Stomach (tissue), 9 donors: ENCODE results near the gene ZNF175. TPM values are rescaled to one million over a fixed set of nuclear protein-coding genes. Genes with fewer than 3 reads are reported as not detected.

Experiments used
- DNase-seq, 2 donors: peaks; one replicate each; pipeline versions ENCODE4 v3.0.0 to v3.0.0-alpha.2; 2013 to 2019
- H3K27ac ChIP-seq, 5 donors: fragments of 200-600 bp in 4 of 5; sonication (generic) in 4 of 5; one replicate each; pipeline ENCODE4 v1.5.1; 2013 to 2019; ENCODE audit warnings: mild to moderate bottlenecking in 1 of 5, moderate library complexity in 1 of 5
- H3K27me3 ChIP-seq, 3 donors: fragments of 200-600 bp; sonication (generic); one replicate each; pipeline ENCODE4 v1.5.1; 2017 to 2019; ENCODE audit warnings: mixed run types in 1 of 3
- H3K36me3 ChIP-seq, 4 donors: fragments of 200-600 bp; sonication (generic); 1 replicate in 3 of 4; 2 replicates in 1 of 4; pipeline ENCODE4 v1.5.1; 2016 to 2019
- H3K4me1 ChIP-seq, 4 donors: fragments of 200-600 bp; sonication (generic); one replicate each; pipeline ENCODE4 v1.5.1; 2016 to 2019
- H3K4me3 ChIP-seq, 4 donors: fragments of 200-600 bp; sonication (generic) in 3 of 4; one replicate each; pipeline ENCODE4 v1.5.1; 2016 to 2019; ENCODE audit warnings: mild to moderate bottlenecking in 1 of 4
- H3K9me3 ChIP-seq, 4 donors: fragments of 200-600 bp; sonication (generic); one replicate each; pipeline ENCODE4 v1.5.1; 2016 to 2019
- CTCF ChIP-seq, 7 experiments: fragments of 450-650 bp in 4 of 7; fragments of 200-600 bp in 3 of 7; sonication (generic) in 3 of 7; IDR thresholded peaks; one replicate each; pipeline ENCODE4 v1.5.1; 2016 to 2019; ENCODE audit warnings: antibody characterized with exemption in 7 of 7, control low read depth in 2 of 7, mild to moderate bottlenecking in 1 of 7
- EP300 ChIP-seq: sonication (generic); formaldehyde crosslinking; IDR thresholded peaks from one replicate; pipeline ENCODE4 v1.6.1; 2017; ENCODE audit warnings: antibody characterized with exemption
- POLR2A ChIP-seq, 4 donors: fragments of 450-650 bp; IDR thresholded peaks; one replicate each; pipeline ENCODE4 v1.6.1; 2016; ENCODE audit warnings: antibody characterized with exemption in 4 of 4, control low read depth in 2 of 4, mild to moderate bottlenecking in 1 of 4, moderate library complexity in 1 of 4
- POLR2AphosphoS5 ChIP-seq, 3 donors: sonication (generic); formaldehyde crosslinking; IDR thresholded peaks; one replicate each; pipeline ENCODE4 v1.6.1; 2016; ENCODE audit warnings: antibody characterized with exemption in 3 of 3
- WGBS, 5 donors: extraction: QIAGEN DNeasy Blood & Tissue Kit in 3 of 5; methylation state at CpG; one replicate each; pipeline versions ENCODE4 v1.1.5 to v1.1.7; 2013 to 2018; 5-methylcytosine and 5-hydroxymethylcytosine counted together
- intact Hi-C: fragments of 100-400 bp; cut with DNase I; formaldehyde crosslinking; loops from one replicate; pipeline ENCODE4 v1.15.1; 2023; ENCODE audit warnings: low total_unique reads
- polyA plus RNA-seq, 3 donors: library from polyadenylated mRNA; stranded (reverse); fragments of 200-250 nt; gene quantifications; one replicate each; pipeline ENCODE4 v1.2.3, GENCODE V29; 2013
- total RNA-seq, 5 donors: library from RNA; depleted of rRNA; stranded (reverse); fragments of >200 nt; gene quantifications; one replicate each; pipeline versions ENCODE4 v1.1.0 to v1.2.3, GENCODE V29; 2014 to 2016
- donor health status: healthy with polysubstance abuse.
- donor health status: Bipolar disorder and iron deficiency.
- donor health status: healthy.

Gene ZNF175
- total and polyA plus RNA-seq, 8 donors, result 1.2 to 12.9 (median 3.9) TPM

DNA sequence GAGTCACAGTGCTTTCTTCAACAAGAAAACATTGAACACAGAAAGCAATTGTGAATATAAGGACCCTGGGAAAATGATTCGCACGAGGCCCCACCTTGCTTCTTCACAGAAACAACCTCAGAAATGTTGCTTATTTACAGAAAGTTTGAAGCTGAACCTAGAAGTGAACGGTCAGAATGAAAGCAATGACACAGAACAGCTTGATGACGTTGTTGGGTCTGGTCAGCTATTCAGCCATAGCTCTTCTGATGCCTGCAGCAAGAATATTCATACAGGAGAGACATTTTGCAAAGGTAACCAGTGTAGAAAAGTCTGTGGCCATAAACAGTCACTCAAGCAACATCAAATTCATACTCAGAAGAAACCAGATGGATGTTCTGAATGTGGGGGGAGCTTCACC, 15.7 kb downstream of the ZNF175 start:
- no peak overlapping the region for H3K4me3 ChIP-seq
- DNase-seq, result no peak
- H3K36me3 ChIP-seq, result peaks cover 27 to 66% (median 61%) of the 10 kb centered on the region in 4 donors
- no peaks in the 10 kb centered on the region for H3K4me1 ChIP-seq
- no peak overlapping the region for H3K27ac ChIP-seq
- WGBS, 5 donors, result 86 to 97% (median 94%) methylated on average over 4 of the region's 4 CpGs
- H3K9me3 ChIP-seq, result peaks cover 10 to 46% (median 26%) of the 10 kb centered on the region in 4 donors
- intact Hi-C loops, result no loop called here
- TF ChIP-seq EP300 (no peak), POLR2AphosphoS5 (IDR thresholded peaks at IDR 0.05) (no peak), POLR2A (IDR thresholded peaks at IDR 0.05) (no peak), CTCF (IDR thresholded peaks at IDR 0.05) (no peak)
- H3K27me3 ChIP-seq, result no peaks in the 10 kb centered on the region

DNA sequence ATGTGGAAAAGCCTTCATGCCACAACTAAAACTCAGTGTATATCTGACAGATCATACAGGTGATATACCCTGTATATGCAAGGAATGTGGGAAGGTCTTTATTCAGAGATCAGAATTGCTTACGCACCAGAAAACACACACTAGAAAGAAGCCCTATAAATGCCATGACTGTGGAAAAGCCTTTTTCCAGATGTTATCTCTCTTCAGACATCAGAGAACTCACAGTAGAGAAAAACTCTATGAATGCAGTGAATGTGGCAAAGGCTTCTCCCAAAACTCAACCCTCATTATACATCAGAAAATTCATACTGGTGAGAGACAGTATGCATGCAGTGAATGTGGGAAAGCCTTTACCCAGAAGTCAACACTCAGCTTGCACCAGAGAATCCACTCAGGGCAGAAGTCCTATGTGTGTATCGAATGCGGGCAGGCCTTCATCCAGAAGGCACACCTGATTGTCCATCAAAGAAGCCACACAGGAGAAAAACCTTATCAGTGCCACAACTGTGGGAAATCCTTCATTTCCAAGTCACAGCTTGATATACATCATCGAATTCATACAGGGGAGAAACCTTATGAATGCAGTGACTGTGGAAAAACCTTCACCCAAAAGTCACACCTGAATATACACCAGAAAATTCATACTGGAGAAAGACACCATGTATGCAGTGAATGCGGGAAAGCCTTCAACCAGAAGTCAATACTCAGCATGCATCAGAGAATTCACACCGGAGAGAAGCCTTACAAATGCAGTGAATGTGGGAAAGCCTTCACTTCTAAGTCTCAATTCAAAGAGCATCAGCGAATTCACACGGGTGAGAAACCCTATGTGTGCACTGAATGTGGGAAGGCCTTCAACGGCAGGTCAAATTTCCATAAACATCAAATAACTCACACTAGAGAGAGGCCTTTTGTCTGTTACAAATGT, 16.4 kb downstream of the ZNF175 start:
- TF ChIP-seq CTCF (IDR thresholded peaks at IDR 0.05) (no peak), EP300 (no peak), POLR2A (IDR thresholded peaks at IDR 0.05) (no peak), POLR2AphosphoS5 (IDR thresholded peaks at IDR 0.05) (no peak)
- H3K4me1 ChIP-seq, result no peaks in the 10 kb centered on the region
- DNase-seq, result no peak
- H3K27me3 ChIP-seq, result no peaks in the 10 kb centered on the region
- no peak overlapping the region for H3K4me3 ChIP-seq
- WGBS, 5 donors, result 97 to 98% (median 97%) methylated on average over 9 of the region's 9 CpGs
- intact Hi-C loops, result no loop called here
- H3K9me3 ChIP-seq, result peaks cover 10 to 46% (median 26%) of the 10 kb centered on the region in 4 donors
- peaks cover 21 to 59% (median 53%) of the 10 kb centered on the region in 4 donors for H3K36me3 ChIP-seq
- no peak overlapping the region for H3K27ac ChIP-seq

DNA sequence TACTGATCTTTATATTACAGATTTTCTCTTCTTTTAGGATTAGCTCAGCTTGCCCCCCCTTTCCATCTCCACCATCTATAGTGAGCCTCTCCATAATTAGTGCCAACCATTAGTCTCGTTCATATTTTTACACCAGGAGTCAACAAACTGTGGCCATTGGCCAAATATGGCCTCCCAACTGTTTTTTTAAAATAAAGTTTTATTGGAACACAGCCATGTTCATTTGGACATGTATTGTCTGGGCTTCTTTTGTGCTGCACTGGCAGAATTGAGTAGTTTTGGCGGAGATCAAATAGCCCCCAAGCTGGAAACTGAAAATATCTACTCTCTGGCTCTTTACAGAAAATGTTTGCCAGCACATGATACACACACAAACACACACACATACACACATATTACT, 18.4 kb downstream of the ZNF175 start:
- intact Hi-C loops, result no loop called here
- peaks cover 11 to 16% (median 13%) of the 10 kb centered on the region in 4 donors for H3K4me1 ChIP-seq
- H3K27me3 ChIP-seq, result no peaks in the 10 kb centered on the region
- H3K4me3 ChIP-seq, result no peak overlapping the region
- TF ChIP-seq POLR2AphosphoS5 (IDR thresholded peaks at IDR 0.05), result no peak
- no peak for TF ChIP-seq EP300
- no peak for TF ChIP-seq CTCF (IDR thresholded peaks at IDR 0.05)
- TF ChIP-seq POLR2A (IDR thresholded peaks at IDR 0.05), result no peak
- H3K9me3 ChIP-seq, result peaks cover 10 to 41% (median 26%) of the 10 kb centered on the region in 4 donors
- H3K36me3 ChIP-seq, result peaks cover 13 to 39% (median 34%) of the 10 kb centered on the region in 4 donors
- DNase-seq, result no peak
- 89 to 95% (median 95%) methylated on average over 2 of the region's 2 CpGs for WGBS, 5 donors
- H3K27ac ChIP-seq, result no peak overlapping the region

DNA sequence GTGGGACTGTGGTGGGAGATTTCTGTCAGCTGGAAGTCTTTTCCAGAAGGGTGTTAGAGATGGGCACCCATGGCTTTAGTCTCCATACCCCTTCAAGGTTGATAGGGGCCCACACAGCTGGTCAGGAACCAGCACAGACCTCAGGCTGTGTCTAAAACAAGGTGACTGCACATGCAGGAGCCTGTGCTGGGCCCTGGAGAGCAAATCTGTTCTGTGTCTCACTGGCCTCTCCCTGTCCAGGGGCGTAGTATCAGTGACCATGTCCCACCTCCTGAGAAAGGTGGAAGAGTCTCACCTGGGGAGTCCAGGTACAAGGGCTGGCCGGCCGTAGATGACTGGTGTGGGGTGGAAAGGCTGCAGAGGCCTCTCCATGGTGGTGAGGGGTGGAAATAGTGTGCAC, 19.4 kb downstream of the ZNF175 start:
- Histone ChIP-seq H3K9me3 (peaks cover 10 to 34% (median 26%) of the 10 kb centered on the region in 4 donors), H3K4me3 (no peak overlapping the region), H3K36me3 (peaks cover 13 to 30% (median 25%) of the 10 kb centered on the region in 4 donors), H3K4me1 (peaks cover 18 to 24% (median 20%) of the 10 kb centered on the region in 4 donors), H3K27ac (no peak overlapping the region), H3K27me3 (no peaks in the 10 kb centered on the region)
- intact Hi-C loops, result no loop called here
- no peak for DNase-seq
- no peak for TF ChIP-seq CTCF (IDR thresholded peaks at IDR 0.05)
- TF ChIP-seq POLR2AphosphoS5 (IDR thresholded peaks at IDR 0.05), result no peak
- no peak for TF ChIP-seq POLR2A (IDR thresholded peaks at IDR 0.05)
- no peak for TF ChIP-seq EP300
- 69 to 100% (median 98%) methylated on average over 2 to 3 of the region's 3 CpGs for WGBS, 5 donors
